GM19468 (cell line): ENCODE data around the gene OPN1LW.
"Not testable (repeated sequence)": the region's sequence is repeated elsewhere in the genome, so short reads cannot be mapped to it uniquely, and the experiment has no call there.

Experiments
- ATAC-seq: cut with Tn5 transposase; IDR thresholded peaks from one replicate; pipeline ENCODE4 v1.9.1; 2021; ENCODE audit warnings: mild to moderate bottlenecking, moderate library complexity, moderate number of reproducible peaks; ENCODE audit not compliant: unreplicated experiment; ENCODE audit errors: extremely low read depth

OPN1LW gene

DNA sequence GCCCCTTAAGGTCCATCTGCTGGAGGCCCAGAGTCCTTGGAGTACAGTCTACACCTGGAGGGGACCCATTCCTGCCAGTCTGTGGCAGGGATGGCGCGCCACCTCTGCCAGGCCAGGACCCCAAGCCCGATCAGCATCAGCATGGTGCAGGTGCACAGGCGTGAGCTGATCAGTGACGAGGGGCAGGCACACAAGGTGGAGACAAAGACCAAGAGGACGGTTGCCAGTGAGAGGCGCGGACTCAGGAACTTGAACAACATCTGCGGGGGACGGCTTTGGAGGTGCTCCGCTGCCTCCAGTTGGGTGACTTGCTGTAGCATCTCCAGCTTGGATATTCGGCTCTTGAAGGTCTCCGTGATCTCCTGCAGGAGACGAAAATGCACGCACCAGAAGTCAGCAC is 52.4 kb downstream of the OPN1LW start:
- ATAC-seq, result not testable (repeated sequence)
